Measurements from ENCODE around the gene AQP5.
A peak's percentile ranks its signal among the peaks of the same experiment; 100 is the strongest.
"Not testable (repeated sequence)": the region's sequence is repeated elsewhere in the genome, so short reads cannot be mapped to it uniquely, and the experiment has no call there.

The AQP5 gene

DNA sequence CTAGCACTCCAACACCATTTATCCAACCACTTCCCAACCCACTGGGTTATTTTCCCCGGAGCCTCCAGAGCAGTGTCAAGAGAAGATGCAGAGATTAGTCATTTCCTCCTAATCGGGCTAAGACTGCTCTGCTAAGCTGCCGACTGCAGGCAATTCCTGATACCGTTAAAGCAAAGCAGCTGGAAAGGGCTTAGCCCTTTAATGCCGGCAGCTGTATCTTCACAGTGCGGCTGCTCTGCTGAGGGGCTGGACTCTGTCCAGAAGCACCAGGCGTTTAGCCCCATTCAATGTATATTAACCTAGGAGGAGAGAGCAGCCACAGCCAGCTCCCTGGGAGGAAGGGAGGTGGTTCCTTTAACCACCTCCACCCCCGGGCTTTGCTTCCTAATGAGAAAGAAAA, 22.2 kb downstream of the AQP5 start:
- DNase-seq = peak; percentile 62

DNA sequence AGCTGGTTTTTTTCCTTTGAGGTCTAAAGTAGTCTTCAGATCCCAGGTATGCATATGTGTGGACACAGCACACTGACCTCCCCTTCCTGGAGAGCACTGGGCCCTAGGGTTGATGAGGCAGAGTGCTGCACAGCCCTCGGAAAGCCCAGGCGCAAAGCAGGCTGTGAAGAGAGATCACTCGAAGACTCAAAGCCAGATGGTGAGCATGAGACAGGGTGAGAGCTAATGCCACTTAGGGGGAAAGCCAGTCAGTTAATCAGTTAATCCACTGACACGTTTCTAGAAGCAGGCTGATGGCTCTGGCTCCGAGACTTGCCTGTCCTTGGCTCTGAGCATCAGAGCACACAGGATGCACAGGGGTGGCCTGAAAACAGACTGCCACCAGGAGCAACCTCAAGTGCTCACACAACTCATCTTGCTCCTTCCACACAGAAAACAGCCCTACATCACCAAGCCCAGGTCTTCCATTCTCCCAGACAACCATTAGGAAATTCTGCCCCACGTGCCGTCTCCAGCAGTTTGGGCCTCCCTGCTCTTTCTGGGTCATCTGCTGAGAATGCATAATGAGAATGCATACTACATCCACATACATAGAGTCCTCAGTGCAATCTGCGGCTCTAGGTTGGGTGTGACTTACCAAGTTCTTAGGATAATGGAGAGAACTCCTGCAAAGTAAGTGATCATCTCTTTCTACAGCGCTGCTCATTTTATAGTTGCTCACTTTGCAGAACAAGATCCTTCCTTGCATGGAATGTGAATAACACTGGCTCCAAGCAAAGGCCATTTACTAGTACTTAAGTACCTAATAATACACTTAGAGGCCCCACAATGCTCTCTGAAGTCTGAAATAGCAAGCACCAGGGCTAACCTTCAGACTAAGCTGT, 23.0 kb downstream of the AQP5 start:
- DNase-seq = no peak

DNA sequence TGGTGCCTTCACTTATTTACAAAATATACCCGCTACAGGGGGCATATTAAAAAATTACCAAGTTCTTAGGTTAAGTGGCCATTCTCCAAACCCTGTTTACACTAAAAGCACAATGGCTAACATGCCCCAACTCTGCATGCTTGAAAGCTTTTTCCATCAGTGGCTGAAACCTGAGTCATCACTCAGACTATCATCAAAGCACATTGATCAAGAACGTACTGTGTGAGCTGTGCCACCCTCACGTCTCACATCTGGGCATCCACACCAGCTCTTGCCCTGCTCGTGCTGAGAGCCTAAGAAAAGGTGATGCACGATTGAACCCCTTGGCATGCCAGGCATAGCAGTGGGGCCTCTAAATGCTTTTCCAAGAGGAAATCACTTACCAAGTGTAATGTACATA, 24.3 kb downstream of the AQP5 start:
- no peak for DNase-seq

DNA sequence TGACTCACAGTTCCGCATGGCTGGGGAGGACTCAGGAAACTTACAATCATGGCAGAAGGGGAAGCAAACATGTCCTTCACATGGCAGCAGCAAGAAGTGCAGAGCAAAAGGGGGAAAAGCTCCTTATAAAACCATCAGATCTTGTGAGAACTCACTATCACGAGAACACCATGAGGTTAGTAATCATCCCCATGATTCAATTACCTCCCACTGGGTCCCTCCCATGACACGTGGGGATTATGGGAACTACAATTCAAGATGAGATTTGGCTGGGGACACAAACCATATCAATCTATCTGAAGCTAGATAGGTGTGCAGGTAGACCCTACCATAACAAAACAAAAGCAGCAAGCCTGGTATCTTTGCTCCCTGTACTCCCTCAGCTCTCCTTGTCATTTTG, 24.8 kb downstream of the AQP5 start:
- not testable (repeated sequence) for DNase-seq

DNA sequence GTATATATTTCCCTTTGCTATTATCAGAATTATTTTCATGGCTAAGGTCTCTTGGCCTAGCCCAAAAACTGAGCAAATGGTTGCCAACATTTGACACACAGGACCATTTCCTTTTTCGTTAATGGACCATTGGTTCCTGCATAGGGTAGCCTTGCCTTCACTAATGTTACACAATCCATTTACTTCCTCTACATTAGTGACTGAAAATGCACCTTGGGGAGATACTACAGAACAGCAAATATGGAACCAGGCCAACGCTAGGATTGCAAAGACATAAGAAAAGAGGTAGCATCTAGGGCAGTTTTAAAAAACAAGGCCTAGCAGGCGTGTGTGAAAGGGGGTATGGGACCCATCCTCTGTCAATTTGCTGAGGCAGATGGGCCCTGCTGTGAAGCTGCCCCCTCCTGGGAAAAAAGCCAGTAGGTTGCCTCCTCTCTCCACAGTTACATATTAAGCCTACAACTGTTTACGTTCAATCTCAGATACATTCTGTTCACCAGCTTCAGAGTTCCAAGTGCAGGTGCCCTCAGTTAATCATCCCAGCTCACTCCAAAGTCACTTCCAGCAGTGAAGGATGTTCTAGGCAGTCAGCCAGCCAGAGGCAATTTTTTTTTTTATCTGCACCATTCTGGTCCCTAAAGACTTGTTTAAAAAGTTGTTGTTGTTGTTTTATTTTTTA, 26.1 kb downstream of the AQP5 start:
- DNase-seq = no peak

DNA sequence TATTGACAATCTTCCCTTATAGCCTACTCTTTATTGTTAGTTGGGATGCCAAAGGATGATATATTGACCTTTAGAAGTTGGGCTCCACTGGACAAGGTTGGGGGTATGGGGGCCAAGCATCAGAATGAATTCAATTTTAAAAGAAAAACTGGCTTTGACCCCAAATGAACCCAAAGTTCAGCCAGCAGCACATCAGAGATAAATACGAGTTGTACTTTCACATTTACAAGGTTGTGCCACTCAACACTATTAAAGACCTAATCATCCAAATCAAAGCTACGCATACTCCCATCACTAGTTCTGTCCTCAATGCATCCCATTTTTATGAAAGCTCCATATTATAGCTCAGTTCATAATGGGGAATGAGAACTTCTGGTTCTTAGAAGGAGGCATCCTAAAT, 27.7 kb downstream of the AQP5 start:
- DNase-seq = not testable (repeated sequence)

DNA sequence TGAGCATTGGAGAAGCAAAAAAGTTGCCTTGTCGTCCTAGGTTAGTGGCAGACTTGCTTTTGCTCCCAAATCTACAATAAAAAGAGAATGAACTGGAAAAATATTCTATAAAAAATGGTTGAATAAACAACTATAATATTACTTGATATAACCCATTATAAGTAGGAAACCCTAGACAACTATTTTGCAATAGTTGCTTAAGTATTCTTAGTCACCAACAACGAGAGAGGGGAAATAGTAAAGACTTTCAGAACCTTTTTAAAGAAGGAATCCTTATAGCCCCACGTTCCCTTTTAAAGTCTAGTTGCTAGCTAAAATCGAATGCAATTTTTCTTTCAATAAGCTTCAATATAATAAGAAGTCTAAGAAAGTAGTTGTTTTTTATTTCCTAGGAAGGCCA, 28.6 kb downstream of the AQP5 start:
- no peak for DNase-seq

DNA sequence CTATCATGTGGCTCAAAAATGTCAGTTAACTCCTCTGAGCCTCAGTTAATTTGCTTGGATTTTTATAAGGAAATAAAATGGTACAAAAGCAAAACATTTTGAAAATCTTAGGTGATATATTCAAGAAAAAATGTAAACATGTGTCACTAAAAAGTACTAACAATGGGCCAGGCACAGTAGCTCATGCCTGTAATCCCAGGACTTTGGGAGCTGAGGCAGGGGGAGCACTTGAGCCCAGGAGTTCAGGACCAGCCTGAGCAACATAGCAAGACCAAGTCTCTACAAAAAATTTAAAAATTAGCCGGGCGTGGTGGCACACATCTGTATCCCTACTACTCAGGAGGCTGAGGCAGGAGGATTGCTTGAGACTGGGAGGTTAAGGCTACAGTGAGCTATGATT, 36.8 kb downstream of the AQP5 start:
- no peak for DNase-seq

DNA sequence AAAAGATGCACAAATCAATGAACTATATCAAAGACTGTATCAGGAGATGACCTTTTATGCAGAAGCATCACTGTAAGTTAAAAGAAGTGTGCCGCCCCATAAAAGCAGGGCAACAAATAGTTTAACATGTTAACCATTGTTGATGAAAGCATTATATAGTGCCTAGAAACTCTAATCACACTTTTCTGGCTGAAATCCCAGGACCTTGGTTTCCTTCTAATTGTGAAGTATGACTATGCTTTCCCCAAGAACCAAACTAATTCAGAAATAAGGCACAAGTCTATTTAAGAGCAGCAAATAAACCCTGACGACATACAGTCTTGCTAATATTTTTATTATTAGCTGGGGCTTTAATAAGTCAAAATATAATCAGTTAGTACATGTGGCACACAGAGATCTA, 41.9 kb downstream of the AQP5 start:
- no peak for DNase-seq

DNA sequence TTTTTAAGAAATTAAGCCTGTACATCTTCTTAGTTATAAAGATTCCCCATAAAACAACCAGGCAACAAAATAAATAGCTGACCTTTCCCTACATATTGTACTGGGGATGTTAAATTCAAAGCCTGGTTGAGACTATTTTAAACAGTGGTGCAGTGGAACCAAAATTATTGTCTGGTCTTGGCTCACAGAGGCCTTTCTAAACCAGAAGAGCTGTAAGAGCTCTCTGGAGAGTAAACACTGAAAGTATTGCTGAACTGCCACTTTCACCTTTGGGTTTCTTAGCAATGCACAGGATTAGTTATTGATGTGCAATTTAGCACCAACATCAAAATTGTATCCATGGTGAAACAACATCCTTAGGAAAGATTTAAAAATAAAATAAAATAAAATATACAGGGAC, 43.0 kb downstream of the AQP5 start:
- DNase-seq = no peak

DNA sequence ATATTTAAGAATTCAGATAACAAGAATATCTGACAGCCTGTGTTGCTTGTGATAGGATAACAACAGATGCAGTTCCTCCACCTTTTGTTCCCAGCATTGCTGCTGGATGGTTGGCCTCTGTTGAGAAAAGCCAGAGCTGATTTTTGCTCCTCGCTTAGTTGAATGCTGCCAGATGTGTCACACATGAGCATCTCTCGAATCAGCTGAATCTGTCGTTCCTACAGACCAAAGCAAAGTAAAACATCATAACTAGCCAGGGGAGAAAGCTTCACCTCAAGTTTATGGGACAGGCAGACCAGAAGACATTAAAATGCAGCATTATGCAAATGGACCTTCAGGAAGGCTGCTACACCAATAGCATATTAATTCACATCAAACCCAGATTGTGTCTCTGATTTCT, 43.5 kb downstream of the AQP5 start:
- no peak for DNase-seq

DNA sequence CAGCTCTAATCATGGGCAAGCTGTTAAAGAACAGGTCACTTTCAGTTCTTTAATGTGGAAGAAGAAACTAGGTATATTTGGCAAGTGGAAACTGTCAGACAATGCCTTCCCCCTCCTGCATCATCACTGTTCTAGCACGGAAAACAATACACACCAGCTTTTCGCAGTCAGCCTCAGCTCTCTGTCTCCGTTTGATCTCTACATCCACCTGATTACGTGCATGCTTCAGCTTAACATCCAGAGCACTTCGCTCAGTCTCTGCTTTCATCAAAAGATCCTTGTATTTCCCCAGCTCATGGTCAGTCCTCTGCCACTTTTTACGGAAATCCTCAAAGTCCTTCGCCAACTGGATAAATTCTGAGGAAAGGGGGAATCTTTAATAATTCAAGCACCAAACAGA, 44.6 kb downstream of the AQP5 start:
- DNase-seq = no peak

DNA sequence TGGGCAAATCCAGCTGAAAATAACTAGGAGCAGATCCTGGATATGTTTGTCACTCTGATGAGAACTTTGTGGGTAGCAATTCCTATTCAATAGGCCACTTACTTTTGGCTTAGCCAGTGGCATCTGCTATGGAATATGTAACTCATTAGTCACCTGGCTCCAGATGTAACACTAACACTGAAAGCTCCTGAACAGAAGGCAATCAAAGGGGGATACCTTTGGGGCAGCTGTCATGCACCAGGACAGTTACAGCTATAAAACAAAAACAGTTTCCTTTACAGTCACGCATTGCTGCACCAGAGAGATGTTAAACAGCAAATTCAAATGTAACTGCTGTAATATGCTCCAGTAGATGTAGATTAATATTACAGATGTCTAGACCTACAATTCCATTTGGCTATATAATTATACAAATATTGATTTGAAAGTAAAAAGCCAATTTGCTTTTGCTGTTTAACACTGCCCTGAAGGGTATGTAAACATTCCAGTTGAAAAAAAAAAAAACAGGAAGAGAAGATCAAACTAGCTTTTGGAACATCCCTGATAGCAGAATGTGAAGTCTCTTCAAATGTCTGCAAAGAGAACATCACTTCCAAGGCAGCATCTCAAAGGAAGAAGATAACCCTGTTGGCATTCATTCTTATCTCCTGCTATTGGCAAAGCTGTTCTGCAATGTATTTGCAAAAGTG, 45.2 kb downstream of the AQP5 start:
- no peak for DNase-seq

DNA sequence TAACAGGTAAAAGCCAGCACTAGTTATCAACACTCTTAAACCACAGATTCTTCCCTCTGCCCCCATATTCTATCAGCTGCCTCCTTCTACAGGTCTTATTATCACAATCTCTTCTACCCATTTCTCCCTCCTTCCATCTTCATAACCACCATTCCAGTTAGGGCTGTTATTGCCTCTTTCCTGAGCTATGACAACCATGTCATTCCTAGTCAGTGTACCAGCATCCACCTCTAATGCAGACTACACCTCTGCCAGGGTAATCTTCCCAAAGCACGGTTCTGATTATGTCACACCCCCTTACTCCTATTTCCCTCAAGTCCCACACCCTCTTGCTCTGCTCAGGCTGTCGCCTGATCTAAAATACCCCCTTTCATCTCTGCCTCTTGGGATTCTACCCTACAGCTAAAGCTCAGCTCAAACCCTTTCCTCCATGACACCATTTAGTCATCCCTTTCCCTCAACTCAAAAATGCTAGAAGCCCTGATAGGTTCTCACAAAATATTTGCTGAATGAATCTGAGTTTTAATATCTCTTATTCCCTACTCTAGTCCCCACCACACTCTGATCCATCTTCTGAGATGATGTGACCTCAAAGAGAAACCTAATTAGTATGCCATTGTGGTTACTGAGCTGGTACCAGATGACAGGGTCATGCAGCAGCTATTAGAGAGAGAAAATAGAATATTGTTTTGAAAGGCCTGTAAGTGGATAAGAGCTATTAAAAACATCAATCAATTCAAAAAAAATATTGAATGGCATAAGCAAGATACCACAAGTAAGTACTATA, 51.9 kb downstream of the AQP5 start:
- no peak for DNase-seq

DNA sequence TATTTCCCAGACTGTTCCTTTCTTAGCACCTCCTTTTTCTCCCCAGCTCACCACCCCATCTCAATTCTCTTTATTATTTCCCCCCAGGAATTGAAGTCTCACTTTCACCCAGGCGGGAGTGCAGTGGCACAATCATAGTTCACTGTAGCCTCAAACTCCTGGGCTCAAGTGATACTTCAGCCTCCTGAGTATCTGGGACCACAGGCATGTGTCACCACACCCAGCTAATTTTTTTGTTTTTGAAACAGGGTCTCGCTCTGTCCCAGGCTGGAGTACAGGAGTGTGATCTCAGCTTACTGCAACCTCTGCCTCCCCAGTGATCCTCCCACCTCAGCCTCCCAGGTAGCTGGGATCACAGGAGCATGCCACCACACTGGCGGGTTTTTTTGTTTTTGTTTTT, 52.7 kb downstream of the AQP5 start:
- DNase-seq = no peak

Data from hematopoietic multipotent progenitor cell treated with erythropoietin and hydrocortisone succinate and interleukin-3 and kit ligand, for 8 days (in vitro differentiated cells).